ENCODE measurements around the gene TMEM240.

- no peak for TF ChIP-seq CTCF (IDR thresholded peaks at IDR 0.05)
- TF ChIP-seq POLR2A (IDR thresholded peaks at IDR 0.05): no peak
Observed at GRCh38 chr1:1573843-1574720, 33.7 kb upstream of the TMEM240 start.
